GM23248 (cell line): ENCODE results near the gene CAMTA1. TPM values are rescaled to one million over a fixed set of nuclear protein-coding genes. Genes with fewer than 3 reads are reported as not detected.

ENCODE experiments used
- DNase-seq: peaks from one replicate; pipeline ENCODE4 v3.0.0-alpha.2; 2015
- H2AFZ ChIP-seq: fragments of 200-600 bp; sonication (generic); 2 replicates; pipeline ENCODE4 v1.6.1; 2016; ENCODE audit warnings: antibody characterized with exemption
- H3F3A ChIP-seq: fragments of 200-600 bp; sonication (generic); 2 replicates; pipeline ENCODE4 v1.6.1; 2016; ENCODE audit warnings: mild to moderate bottlenecking, antibody characterized with exemption, mixed run types; ENCODE audit not compliant: insufficient read depth
- H3K27ac ChIP-seq: fragments of 200-600 bp; sonication (generic); 2 replicates; pipeline ENCODE4 v1.5.1; 2016; ENCODE audit warnings: mild to moderate bottlenecking
- H3K27me3 ChIP-seq: fragments of 200-600 bp; sonication (generic); replicated peaks from 2 replicates; pipeline ENCODE4 v1.6.1; 2016; ENCODE audit warnings: mild to moderate bottlenecking; ENCODE audit not compliant: insufficient read depth
- H3K36me3 ChIP-seq: fragments of 200-600 bp; sonication (generic); 2 replicates; pipeline ENCODE4 v1.6.1; 2016; ENCODE audit warnings: low read depth, mild to moderate bottlenecking
- H3K4me1 ChIP-seq: fragments of 200-600 bp; sonication (generic); 2 replicates; pipeline ENCODE4 v1.6.1; 2016; ENCODE audit warnings: mild to moderate bottlenecking; ENCODE audit not compliant: insufficient read depth
- H3K4me2 ChIP-seq: fragments of 200-600 bp; sonication (generic); one replicate; pipeline ENCODE4 v1.6.1; 2016; ENCODE audit warnings: mild to moderate bottlenecking; ENCODE audit not compliant: unreplicated experiment
- H3K4me3 ChIP-seq: fragments of 200-600 bp; sonication (generic); 2 replicates; pipeline ENCODE4 v1.5.1; 2016; ENCODE audit warnings: mild to moderate bottlenecking
- H3K79me2 ChIP-seq: fragments of 200-600 bp; sonication (generic); 2 replicates; pipeline ENCODE4 v1.6.1; 2016; ENCODE audit warnings: mild to moderate bottlenecking; ENCODE audit not compliant: insufficient read depth
- H3K9ac ChIP-seq: fragments of 200-600 bp; sonication (generic); 2 replicates; pipeline ENCODE4 v1.6.1; 2016; ENCODE audit warnings: mild to moderate bottlenecking
- H3K9me2 ChIP-seq: fragments of 200-600 bp; sonication (generic); 2 replicates; pipeline ENCODE4 v1.6.1; 2016; ENCODE audit warnings: mixed run types, mild to moderate bottlenecking, moderate library complexity; ENCODE audit not compliant: insufficient read depth
- H3K9me3 ChIP-seq: fragments of 200-600 bp; sonication (generic); one replicate; pipeline ENCODE4 v1.6.1; 2017; ENCODE audit warnings: low read depth
- H4K20me1 ChIP-seq: fragments of 200-600 bp; sonication (generic); 2 replicates; pipeline ENCODE4 v1.6.0; 2016; ENCODE audit not compliant: insufficient read depth
- EZH2 ChIP-seq: fragments of 200-600 bp; sonication (generic); IDR thresholded peaks from 2 replicates; pipeline ENCODE4 v1.6.1; 2018; ENCODE audit warnings: antibody characterized with exemption, mild to moderate bottlenecking; ENCODE audit not compliant: insufficient read depth, poor library complexity, severe bottlenecking
- EZH2phosphoT487 ChIP-seq: fragments of 200-600 bp; sonication (generic); IDR thresholded peaks from 2 replicates; pipeline ENCODE4 v1.6.1; 2018; ENCODE audit warnings: antibody characterized with exemption, moderate library complexity, mild to moderate bottlenecking, low read depth; ENCODE audit not compliant: insufficient read depth
- WGBS, 2 experiments: methylation state at CpG; one replicate each; pipeline ENCODE4 v1.1.6; 2015 to 2017; ENCODE audit warnings: low lambda C conversion rate in 2 of 2, low coverage in 1 of 2; ENCODE audit errors: missing lambda C conversion rate in 2 of 2; 5-methylcytosine and 5-hydroxymethylcytosine counted together
- in situ Hi-C: fragments of 300-500 bp; cut with MboI; formaldehyde crosslinking; loops from 2 replicates; pipeline ENCODE4 v1.15.0; 2020
- polyA plus RNA-seq: library from polyadenylated mRNA; unstranded; fragments of >200 nt; fragmentation: Nextera tagmentation; extraction: Ambion mirVana; gene quantifications from 2 replicates; pipeline ENCODE4 v1.2.1, GENCODE V29; 2016
- total RNA-seq: library from RNA; depleted of rRNA; stranded (reverse); fragments of >200 nt; shearing (Covaris generic); gene quantifications from 2 replicates; pipeline ENCODE4 v1.2.3, GENCODE V29; 2014

The CAMTA1 gene
- total and polyA plus RNA-seq, 2 experiments from 2014 or later = 50.1 to 165 TPM

GRCh38 chr1:7519181-7519860 is 734.1 kb downstream of the CAMTA1 start:
- in situ Hi-C loops = no loop called here

GRCh38 chr1:7519861-7520395 is 734.7 kb downstream of the CAMTA1 start:
- no peak overlapping the region for H3K4me3 ChIP-seq
- in situ Hi-C loops = no loop called here
- no peak overlapping the region for H3K9ac ChIP-seq
- H4K20me1 ChIP-seq = no peaks in the 10 kb centered on the region
- H3K36me3 ChIP-seq = no peaks in the 10 kb centered on the region
- H3K4me1 ChIP-seq = no peaks in the 10 kb centered on the region
- H2AFZ ChIP-seq = no peak overlapping the region
- no peaks in the 10 kb centered on the region for H3K27me3 ChIP-seq
- no peak overlapping the region for H3K4me2 ChIP-seq
- 70% methylated on average over 7 to 9 of the region's 9 CpGs for WGBS, 2 experiments
- no peak for DNase-seq
- no peaks in the 10 kb centered on the region for H3K9me2 ChIP-seq
- H3K9me3 ChIP-seq = no peaks in the 10 kb centered on the region
- no peak overlapping the region for H3K27ac ChIP-seq
- H3K79me2 ChIP-seq = no peaks in the 10 kb centered on the region
- no peaks in the 10 kb centered on the region for H3F3A ChIP-seq
- TF ChIP-seq EZH2 (no peak), EZH2phosphoT487 (no peak)

More at GRCh38 chr1:7519181-7519860, 734.1 kb downstream of the CAMTA1 start:
- Histone ChIP-seq H3K27ac (no peak overlapping the region), H3K27me3 (no peaks in the 10 kb centered on the region), H2AFZ (no peak overlapping the region), H3K9ac (no peak overlapping the region), H3F3A (no peaks in the 10 kb centered on the region), H3K79me2 (no peaks in the 10 kb centered on the region), H3K4me1 (no peaks in the 10 kb centered on the region), H3K36me3 (no peaks in the 10 kb centered on the region), H3K9me2 (no peaks in the 10 kb centered on the region), H3K9me3 (no peaks in the 10 kb centered on the region), H3K4me2 (no peak overlapping the region), H4K20me1 (no peaks in the 10 kb centered on the region), H3K4me3 (no peak overlapping the region)
- no peak for DNase-seq
- TF ChIP-seq EZH2 = no peak
- no peak for TF ChIP-seq EZH2phosphoT487
- WGBS, 2 experiments = 72% methylated on average over 8 of the region's 8 CpGs

GRCh38 chr1:7520496-7520895 is 735.2 kb downstream of the CAMTA1 start:
- Histone ChIP-seq H3K4me1 (no peaks in the 10 kb centered on the region), H3K36me3 (no peaks in the 10 kb centered on the region), H3F3A (no peaks in the 10 kb centered on the region), H3K9ac (no peak overlapping the region), H4K20me1 (no peaks in the 10 kb centered on the region), H2AFZ (no peak overlapping the region), H3K4me3 (no peak overlapping the region), H3K79me2 (no peaks in the 10 kb centered on the region), H3K9me2 (no peaks in the 10 kb centered on the region), H3K9me3 (no peaks in the 10 kb centered on the region), H3K4me2 (no peak overlapping the region), H3K27ac (no peak overlapping the region), H3K27me3 (no peaks in the 10 kb centered on the region)
- in situ Hi-C loops = no loop called here
- WGBS, 2 experiments = 67 to 75% methylated on average over 4 of the region's 4 CpGs
- TF ChIP-seq EZH2 = no peak
- TF ChIP-seq EZH2phosphoT487 = no peak
- DNase-seq = no peak

- Histone ChIP-seq H3K79me2 (no peaks in the 10 kb centered on the region), H4K20me1 (no peaks in the 10 kb centered on the region), H3K9me2 (no peaks in the 10 kb centered on the region), H3K4me2 (no peak overlapping the region), H3K27ac (no peak overlapping the region), H3F3A (peaks cover 13% of the 10 kb centered on the region), H3K36me3 (no peaks in the 10 kb centered on the region), H3K27me3 (no peaks in the 10 kb centered on the region), H3K9me3 (no peaks in the 10 kb centered on the region), H3K4me1 (peaks cover 20% of the 10 kb centered on the region), H2AFZ (no peak overlapping the region), H3K4me3 (no peak overlapping the region), H3K9ac (no peak overlapping the region)
- TF ChIP-seq EZH2phosphoT487 (no peak), EZH2 (no peak)
- WGBS, 2 experiments = 88 to 91% methylated on average over 16 of the region's 16 CpGs
- DNase-seq = no peak
- in situ Hi-C loops = no loop called here
Observed at GRCh38 chr1:7524341-7525337, 739.4 kb downstream of the CAMTA1 start.
